ENCODE results near the gene PRKN. TPM values are rescaled to one million over a fixed set of nuclear protein-coding genes. Genes with fewer than 3 reads are reported as not detected.
A peak's percentile ranks its signal among the peaks of the same experiment; 100 is the strongest.

PRKN gene
- total RNA-seq, 3 donors from 2014 or later = 5.2 to 10.2 (median 8.1) TPM

- Histone ChIP-seq H3K9me3 (no peaks in the 10 kb centered on the region), H3K36me3 (ENCODE audit: low read depth) (no peaks in the 10 kb centered on the region), H3K4me3 (no peak overlapping the region), H3K4me1 (ENCODE audit: low read depth) (no peaks in the 10 kb centered on the region)
- intact Hi-C loops (cut with DNase I, micrococcal nuclease) = no loop called here
- DNase-seq (no peak), ATAC-seq (no peak)
- no peak for TF ChIP-seq CTCF (IDR thresholded peaks at IDR 0.05)
Measured at GRCh38 chr6:161630674-161631073, 1096.9 kb downstream of the PRKN start.

DNA sequence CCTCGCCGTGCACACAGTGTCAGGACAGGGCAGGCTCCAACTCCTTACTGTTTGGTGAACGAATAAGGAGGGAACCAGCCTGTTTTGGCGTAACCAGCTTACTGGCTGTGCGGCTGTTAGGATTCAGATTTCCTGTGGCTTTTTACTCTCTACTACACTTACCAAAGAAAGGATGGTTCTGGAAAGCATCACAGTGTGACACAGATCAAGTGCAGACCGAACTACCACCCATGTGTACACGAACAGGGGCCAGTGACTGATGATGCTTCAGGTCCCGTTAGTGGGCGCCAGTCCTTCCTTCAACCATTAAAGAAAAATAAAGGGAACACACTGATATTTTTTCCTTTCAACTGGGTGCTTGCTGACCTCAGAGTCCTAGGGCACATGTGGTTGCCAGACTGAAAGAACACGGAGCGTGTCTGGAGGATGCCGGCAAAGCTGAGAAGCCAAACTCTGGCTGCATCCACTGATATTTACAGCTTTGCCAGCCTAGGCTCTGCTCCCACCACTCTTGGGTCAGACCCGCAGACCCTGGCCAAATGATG is 1101.4 kb downstream of the PRKN start:
- intact Hi-C loops (cut with DNase I, micrococcal nuclease) = no loop called here
- Histone ChIP-seq H3K36me3 (ENCODE audit: low read depth) (no peaks in the 10 kb centered on the region), H3K9me3 (no peaks in the 10 kb centered on the region), H3K4me3 (no peak overlapping the region), H3K4me1 (ENCODE audit: low read depth) (no peaks in the 10 kb centered on the region)
- TF ChIP-seq CTCF (IDR thresholded peaks at IDR 0.05) = no peak
- DNase-seq (no peak), ATAC-seq (no peak)

GRCh38 chr6:161624111-161624510 is 1103.5 kb downstream of the PRKN start:
- TF ChIP-seq CTCF (IDR thresholded peaks at IDR 0.05) = no peak
- H3K4me3 ChIP-seq = no peak overlapping the region
- intact Hi-C loops (cut with DNase I, micrococcal nuclease) = no loop called here
- no peaks in the 10 kb centered on the region for H3K36me3 ChIP-seq (ENCODE audit: low read depth)
- DNase-seq = no peak
- no peak for ATAC-seq
- H3K4me1 ChIP-seq (ENCODE audit: low read depth) = no peaks in the 10 kb centered on the region
- no peaks in the 10 kb centered on the region for H3K9me3 ChIP-seq

DNA sequence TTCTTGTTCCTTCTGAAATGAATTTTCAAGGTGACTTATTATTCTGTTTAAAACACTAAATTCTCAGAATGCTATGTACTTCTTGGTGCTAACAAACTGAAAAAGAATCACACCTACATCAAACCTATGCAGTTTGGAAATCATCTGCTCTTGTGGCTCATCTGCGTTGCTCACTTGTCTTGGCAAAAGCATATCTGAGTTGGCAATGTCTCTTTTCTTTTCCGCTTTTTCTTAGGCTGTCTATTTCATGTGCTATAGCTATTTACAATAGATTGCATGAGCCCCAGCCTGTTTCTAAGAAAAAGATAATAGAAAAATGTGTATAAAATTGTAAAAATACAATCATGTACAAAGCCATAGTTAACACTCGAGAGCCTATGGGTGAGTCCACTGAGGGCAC is 1104.8 kb downstream of the PRKN start:
- no peak for TF ChIP-seq CTCF (IDR thresholded peaks at IDR 0.05)
- ATAC-seq = no peak
- intact Hi-C loops (cut with DNase I, micrococcal nuclease) = no loop called here

GRCh38 chr6:161618831-161619454 is 1108.6 kb downstream of the PRKN start:
- no peak for TF ChIP-seq CTCF (IDR thresholded peaks at IDR 0.05)
- DNase-seq (peak in 1 of 3 donors; percentile 3), ATAC-seq (no peak)
- H3K4me3 ChIP-seq = no peak overlapping the region
- intact Hi-C loops (cut with DNase I, micrococcal nuclease) = no loop called here
- H3K4me1 ChIP-seq (ENCODE audit: low read depth) = no peaks in the 10 kb centered on the region
- H3K36me3 ChIP-seq (ENCODE audit: low read depth) = no peaks in the 10 kb centered on the region
- H3K9me3 ChIP-seq = no peaks in the 10 kb centered on the region

More for the DNA sequence above, 1104.8 kb downstream of the PRKN start:
- Histone ChIP-seq H3K4me3 (no peak overlapping the region), H3K4me1 (ENCODE audit: low read depth) (no peaks in the 10 kb centered on the region), H3K36me3 (ENCODE audit: low read depth) (no peaks in the 10 kb centered on the region), H3K9me3 (no peaks in the 10 kb centered on the region)
- DNase-seq = no peak
